Subcutaneous adipose tissue (tissue), 4 donors: ENCODE data around the gene NEK6. TPM values are rescaled to one million over a fixed set of nuclear protein-coding genes. Genes with fewer than 3 reads are reported as not detected.

Experiments
- CTCF ChIP-seq: fragments of 450-650 bp; IDR thresholded peaks from one replicate; pipeline ENCODE4 v1.5.1; 2016; ENCODE audit warnings: low read depth, mild to moderate bottlenecking, control low read depth, antibody characterized with exemption, moderate library complexity
- total RNA-seq, 4 donors: library from RNA; depleted of rRNA; stranded (reverse); fragments of >200 nt; gene quantifications; one replicate each; pipeline ENCODE4 v1.1.0, GENCODE V29; 2016

The NEK6 gene
- total RNA-seq, 4 donors from 2014 or later: 18.5 to 38.2 (median 27.0) TPM

- no peak for TF ChIP-seq CTCF
These were observed 86.7 kb downstream of the NEK6 start for GRCh38 chr9:124344291-124345050.

GRCh38 chr9:124345063-124345462, 87.3 kb downstream of the NEK6 start:
- no peak for TF ChIP-seq CTCF

- no peak for TF ChIP-seq CTCF
These were observed 88.1 kb downstream of the NEK6 start for GRCh38 chr9:124345751-124346281.

- no peak for TF ChIP-seq CTCF
These were observed 88.8 kb downstream of the NEK6 start for GRCh38 chr9:124346347-124347163.

GRCh38 chr9:124347206-124347967, 89.6 kb downstream of the NEK6 start:
- TF ChIP-seq CTCF: no peak

- TF ChIP-seq CTCF: no peak
These were observed 90.2 kb downstream of the NEK6 start for GRCh38 chr9:124347968-124348358.
